Glutamatergic neuron (in vitro differentiated cells): ENCODE measurements around the gene GMDS. TPM values are rescaled to one million over a fixed set of nuclear protein-coding genes. Genes with fewer than 3 reads are reported as not detected.

ENCODE experiments used
- DNase-seq: peaks from one replicate; pipeline ENCODE4 v3.0.0; 2022
- H3K27ac Mint-ChIP-seq: one replicate; pipeline ENCODE4 v1.8.0; 2020; ENCODE audit warnings: mild to moderate bottlenecking, mixed read lengths, inconsistent platforms; ENCODE audit not compliant: unreplicated experiment
- H3K27me3 Mint-ChIP-seq: one replicate; pipeline ENCODE4 v1.8.0; 2020; ENCODE audit warnings: mild to moderate bottlenecking, moderate library complexity, mixed read lengths, inconsistent platforms; ENCODE audit not compliant: unreplicated experiment
- H3K36me3 Mint-ChIP-seq: one replicate; pipeline ENCODE4 v1.8.0; 2020; ENCODE audit warnings: mild to moderate bottlenecking, mixed read lengths, inconsistent platforms; ENCODE audit not compliant: unreplicated experiment
- H3K4me1 Mint-ChIP-seq: one replicate; pipeline ENCODE4 v1.8.0; 2020; ENCODE audit warnings: mild to moderate bottlenecking, low read depth, mixed read lengths, inconsistent platforms; ENCODE audit not compliant: unreplicated experiment
- H3K4me3 Mint-ChIP-seq: one replicate; pipeline ENCODE4 v1.8.0; 2020; ENCODE audit warnings: mild to moderate bottlenecking, mixed read lengths, inconsistent platforms; ENCODE audit not compliant: unreplicated experiment
- H3K9me3 Mint-ChIP-seq: one replicate; pipeline ENCODE4 v1.8.0; 2020; ENCODE audit warnings: mild to moderate bottlenecking, moderate library complexity, mixed read lengths, inconsistent platforms; ENCODE audit not compliant: unreplicated experiment
- CTCF ChIP-seq: fragments of 200-600 bp; sonication (generic); IDR thresholded peaks from one replicate; pipeline ENCODE4 v1.5.0; 2021; ENCODE audit not compliant: partially characterized antibody, unreplicated experiment
- total RNA-seq: library from RNA; stranded (reverse); fragmentation: NEBNext Ultra II Directional; extraction: Animal tissue kit (Norgen Biotek cat#: 25700); gene quantifications from one replicate; pipeline ENCODE4 v1.2.1, GENCODE V29; 2021; ENCODE audit not compliant: unreplicated experiment

GMDS gene
- total RNA-seq, 1 donor from 2014 or later, result 8.9 TPM

- H3K4me3 Mint-ChIP-seq, result no peak overlapping the region
- peaks cover 11% of the 10 kb centered on the region for H3K27me3 Mint-ChIP-seq
- no peaks in the 10 kb centered on the region for H3K36me3 Mint-ChIP-seq
- H3K4me1 Mint-ChIP-seq, result peaks cover 10% of the 10 kb centered on the region
- no peak overlapping the region for H3K27ac Mint-ChIP-seq
- H3K9me3 Mint-ChIP-seq, result no peaks in the 10 kb centered on the region
- DNase-seq, result no peak
- no peak for TF ChIP-seq CTCF
Measured at GRCh38 chr6:1597924-1598323, 647.5 kb downstream of the GMDS start.

GRCh38 chr6:1597121-1597744 is 648.2 kb downstream of the GMDS start:
- Mint-ChIP-seq H3K36me3 (no peaks in the 10 kb centered on the region), H3K4me3 (no peak overlapping the region), H3K27ac (no peak overlapping the region), H3K4me1 (peaks cover 10% of the 10 kb centered on the region), H3K9me3 (peaks cover under 1% of the 10 kb centered on the region), H3K27me3 (peaks cover 8% of the 10 kb centered on the region)
- no peak for TF ChIP-seq CTCF
- DNase-seq, result no peak

GRCh38 chr6:1596088-1596852 is 649.1 kb downstream of the GMDS start:
- Mint-ChIP-seq H3K4me3 (no peak overlapping the region), H3K36me3 (no peaks in the 10 kb centered on the region), H3K27ac (no peak overlapping the region)

GRCh38 chr6:1595271-1596087 is 649.9 kb downstream of the GMDS start:
- Mint-ChIP-seq H3K27me3 (peaks cover 8% of the 10 kb centered on the region), H3K9me3 (peaks cover 1% of the 10 kb centered on the region), H3K4me3 (no peak overlapping the region), H3K27ac (no peak overlapping the region), H3K4me1 (peaks cover 10% of the 10 kb centered on the region), H3K36me3 (no peaks in the 10 kb centered on the region)
- DNase-seq, result no peak
- no peak for TF ChIP-seq CTCF

More at GRCh38 chr6:1596088-1596852, 649.1 kb downstream of the GMDS start:
- peak; percentile 90 for TF ChIP-seq CTCF
- H3K4me1 Mint-ChIP-seq, result peaks cover 10% of the 10 kb centered on the region
- H3K27me3 Mint-ChIP-seq, result peaks cover 8% of the 10 kb centered on the region
- peaks cover 1% of the 10 kb centered on the region for H3K9me3 Mint-ChIP-seq
- peak; percentile 74 for DNase-seq
